Stimulated activated CD4-positive, alpha-beta T cell treated with anti-CD3 and anti-CD28 coated beads, Interleukin-12 subunit alpha, Interleukin-12 subunit beta, amount 100 ng/mL, for 48 hours (primary cell): ENCODE results near the gene NEDD8.

Experiments used
- DNase-seq, 3 donors: peaks; one replicate each; pipeline ENCODE4 v3.0.0-alpha.2; 2020; ENCODE audit warnings: low read depth in 2 of 3, low spot score in 1 of 3

Gene NEDD8

DNA sequence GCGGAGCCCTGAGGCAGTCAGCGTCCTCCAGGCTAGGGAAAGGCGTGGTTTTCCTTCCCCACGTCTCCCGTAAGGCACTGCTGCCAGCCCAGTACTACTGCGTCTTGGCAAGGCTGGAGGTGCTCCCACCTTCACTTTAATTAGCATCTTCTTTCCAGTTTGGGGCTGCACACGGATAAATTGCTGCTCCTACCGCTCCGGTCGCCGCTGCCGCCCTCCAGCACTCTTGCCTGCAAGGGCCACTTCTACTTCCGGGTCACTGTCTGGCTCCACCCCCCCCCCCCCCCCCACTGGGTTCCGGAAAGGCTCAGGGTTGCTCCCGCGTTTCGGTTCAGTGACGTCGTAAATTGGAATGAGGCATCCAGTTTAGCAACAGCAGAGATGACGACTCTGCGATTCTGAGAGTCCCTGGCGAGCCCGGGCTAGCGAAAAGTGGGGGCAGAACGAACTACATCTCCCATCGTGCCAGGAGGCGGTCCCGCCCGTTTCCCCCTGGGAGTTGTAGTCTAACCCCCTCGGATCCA is at the start of gene NEDD8:
TSS of gene NEDD8 (minus strand) at position 247 of the 524 bp plus-strand sequence. CDS start at position 147, 100 bp downstream.
- DNase-seq = peak; percentile 86 to 90 (median 90)

DNA sequence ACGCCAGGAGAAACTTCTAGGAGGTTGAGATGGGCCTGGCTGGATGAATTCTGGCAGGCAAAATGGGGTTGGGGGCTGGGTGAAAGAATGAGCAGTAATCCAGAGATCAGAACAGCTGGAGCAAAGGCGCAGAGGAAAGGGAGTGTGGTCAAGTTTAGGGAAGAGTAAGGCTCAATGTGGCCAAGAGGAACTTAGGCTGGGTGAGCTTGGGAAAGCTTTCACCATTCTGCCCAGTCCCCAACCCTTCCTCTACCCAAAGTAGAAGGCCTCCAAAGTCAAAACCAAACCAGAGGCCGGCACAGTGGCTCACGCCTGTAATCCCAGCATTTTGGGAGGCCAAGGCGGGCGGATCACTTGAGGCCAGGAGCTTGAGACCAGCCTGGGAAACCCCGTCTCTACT is 49.5 kb upstream of the NEDD8 start:
- DNase-seq = no peak

DNA sequence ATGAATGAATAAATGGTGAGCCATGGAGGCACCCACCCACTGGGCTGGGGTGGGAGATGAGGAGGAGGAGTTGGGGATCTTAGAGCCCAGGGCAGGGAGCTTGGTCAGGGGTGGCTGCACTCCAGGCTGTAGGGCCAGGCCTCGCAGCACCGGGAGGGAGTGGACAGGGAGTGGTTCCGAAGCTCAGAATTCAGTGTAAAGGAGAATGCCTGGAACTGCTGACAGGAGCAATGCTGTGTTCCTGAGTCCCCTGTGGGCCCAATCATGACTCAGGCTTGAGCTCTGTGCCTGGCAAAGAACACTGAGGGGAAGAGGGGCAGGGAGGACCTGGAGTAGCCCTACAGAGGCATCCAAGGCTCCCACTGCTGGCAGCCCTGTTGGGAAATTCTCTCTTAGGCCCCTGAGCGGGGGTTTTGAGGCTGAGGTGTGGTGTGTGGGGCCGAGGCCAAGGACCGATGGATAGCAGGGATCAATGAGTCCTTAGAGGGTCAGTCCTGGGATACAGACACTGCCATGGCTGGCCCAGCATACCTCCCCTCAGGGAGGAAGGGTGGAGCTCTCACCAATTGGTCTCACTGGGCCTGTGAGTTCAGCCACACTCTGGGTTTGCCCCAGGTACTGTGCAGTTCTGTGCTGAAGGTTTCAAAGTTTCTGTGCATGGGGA is 48.8 kb upstream of the NEDD8 start:
- DNase-seq = no peak

DNA sequence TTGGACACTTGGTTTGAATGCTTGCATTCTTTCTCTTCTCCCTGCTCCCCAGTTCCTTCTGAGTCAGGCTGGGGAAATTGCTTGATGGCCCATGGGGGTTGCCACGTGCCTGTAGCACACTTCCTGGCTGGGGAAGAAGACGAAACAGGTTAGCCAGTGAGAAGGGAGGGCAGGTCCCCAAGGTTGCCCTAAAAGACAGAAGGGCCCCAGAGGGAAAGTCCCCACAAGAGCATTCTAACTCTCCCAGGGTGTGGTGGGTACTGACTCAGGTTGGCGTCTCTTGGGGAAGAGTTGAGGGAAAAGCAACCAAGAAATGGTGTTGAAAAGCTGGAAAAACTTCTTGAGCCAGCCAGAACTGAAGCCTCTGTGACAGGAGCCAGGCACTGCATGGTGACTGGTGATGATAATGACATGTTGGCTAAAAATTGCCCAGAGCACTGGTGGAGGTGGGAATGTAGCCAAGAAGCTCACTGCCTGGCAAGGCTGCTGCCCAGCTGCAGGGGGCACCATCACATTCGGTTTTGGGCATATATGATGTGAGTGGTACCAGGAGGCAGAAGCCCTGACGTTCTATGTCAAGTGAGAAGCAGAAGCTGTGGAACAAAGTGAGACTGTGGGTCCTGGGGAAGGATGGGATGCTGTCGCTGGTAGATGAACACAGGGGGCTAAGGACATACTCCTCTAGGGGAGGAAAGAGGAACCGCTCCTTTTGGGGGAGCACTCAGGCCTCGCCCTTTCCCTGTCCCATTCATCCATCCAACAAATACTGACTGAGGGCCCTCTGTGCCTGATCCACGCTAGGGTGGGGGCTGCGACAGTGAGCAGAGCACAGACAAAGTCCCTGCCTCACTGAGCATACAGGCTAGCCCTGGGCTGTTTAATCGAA is 47.4 kb upstream of the NEDD8 start:
- peak; percentile 26 to 46 (median 37) for DNase-seq

DNA sequence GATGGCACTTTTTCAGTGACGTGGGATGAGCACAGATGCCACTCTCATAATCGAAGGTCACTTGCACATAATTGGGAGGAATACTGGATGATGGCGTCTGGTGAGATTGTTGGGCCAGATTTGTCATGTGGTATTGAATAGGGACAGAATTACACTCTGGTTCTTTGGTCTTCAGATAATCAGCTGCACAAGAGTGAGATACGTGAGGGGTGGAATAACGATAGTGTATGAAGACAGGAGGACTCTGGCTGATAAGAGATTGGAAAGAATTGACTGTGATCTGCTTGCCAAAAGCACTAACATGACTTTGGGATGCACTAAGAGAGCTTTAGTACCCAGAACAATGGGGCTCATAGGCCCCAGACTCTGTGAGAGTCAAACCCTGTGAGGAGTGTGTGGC is 46.3 kb upstream of the NEDD8 start:
- no peak for DNase-seq

DNA sequence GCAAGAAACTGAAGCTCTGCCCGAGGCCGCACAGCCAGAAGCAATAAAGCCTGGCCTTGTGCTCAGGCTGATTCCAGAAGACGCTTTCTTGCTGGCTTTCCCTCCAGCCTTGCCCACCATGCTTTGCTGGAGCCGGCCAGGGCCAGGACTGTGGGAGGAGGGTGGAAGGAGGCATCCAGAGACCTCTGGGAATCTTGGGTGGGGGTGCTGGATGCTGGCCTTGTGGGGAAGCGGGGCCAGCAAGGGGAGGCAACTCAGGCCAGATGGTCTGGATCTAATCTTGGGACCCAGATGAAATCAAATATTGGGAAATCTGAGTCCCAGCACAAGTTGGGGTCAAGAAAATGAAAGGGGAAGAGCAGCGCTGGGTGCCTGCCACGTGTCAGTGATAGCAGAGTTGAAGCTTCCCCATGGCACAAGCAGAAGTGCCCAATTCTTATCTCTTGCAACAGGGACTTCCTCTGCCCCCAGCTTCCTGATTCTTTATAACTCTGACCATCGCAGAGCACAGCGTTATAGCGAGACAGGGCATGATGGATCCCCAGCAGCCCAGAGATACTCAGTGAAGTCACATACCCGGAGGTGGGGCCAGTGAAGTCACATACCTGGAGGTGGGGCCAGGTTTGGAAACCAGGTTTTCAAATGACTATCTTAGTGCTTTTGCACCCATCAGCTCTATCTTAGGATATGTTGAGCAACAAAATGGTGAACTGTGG is 45.6 kb upstream of the NEDD8 start:
- DNase-seq = no peak

DNA sequence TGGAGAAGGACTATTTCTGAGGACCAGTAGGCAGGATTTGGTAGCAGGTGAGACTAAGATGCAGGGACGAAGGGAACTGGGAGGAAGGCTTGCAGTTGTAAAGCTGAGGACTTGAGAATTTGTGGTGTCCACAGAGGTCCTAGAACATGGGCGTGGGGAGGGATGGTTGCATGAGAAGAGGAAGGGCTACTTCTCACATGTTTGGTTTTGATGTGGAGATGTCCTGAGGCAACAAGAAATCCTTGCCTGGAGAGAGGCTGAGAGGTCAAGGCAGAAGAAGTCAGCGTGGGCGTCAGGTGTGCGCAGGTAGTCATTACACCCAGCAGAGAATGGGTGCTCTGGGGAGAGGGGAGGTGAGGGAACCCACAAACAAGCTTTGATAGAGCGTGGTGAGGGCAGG is 44.9 kb upstream of the NEDD8 start:
- DNase-seq = no peak

DNA sequence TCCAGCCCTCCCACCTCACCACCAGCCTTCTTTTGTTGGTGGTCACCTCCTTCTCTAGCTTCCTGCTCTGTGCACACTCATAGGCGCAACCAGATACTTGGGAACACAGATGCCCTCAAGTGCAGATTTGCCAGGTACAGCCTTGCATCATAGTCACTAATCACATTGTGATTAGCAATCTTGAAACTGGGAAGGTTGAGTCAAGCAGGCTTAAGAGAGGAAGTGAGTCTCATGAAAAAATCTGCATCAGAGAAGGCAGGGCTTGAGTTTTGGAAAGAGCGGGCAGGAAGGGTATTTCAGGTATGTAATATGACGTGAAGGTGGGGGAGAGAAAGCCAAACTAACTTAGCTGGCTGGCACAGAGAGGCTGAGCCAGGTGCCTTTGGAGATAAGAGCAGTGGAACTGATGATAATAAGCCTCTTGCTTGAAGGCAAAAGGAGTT is 42.0 kb upstream of the NEDD8 start:
- peak; percentile 33 to 58 (median 37) for DNase-seq

DNA sequence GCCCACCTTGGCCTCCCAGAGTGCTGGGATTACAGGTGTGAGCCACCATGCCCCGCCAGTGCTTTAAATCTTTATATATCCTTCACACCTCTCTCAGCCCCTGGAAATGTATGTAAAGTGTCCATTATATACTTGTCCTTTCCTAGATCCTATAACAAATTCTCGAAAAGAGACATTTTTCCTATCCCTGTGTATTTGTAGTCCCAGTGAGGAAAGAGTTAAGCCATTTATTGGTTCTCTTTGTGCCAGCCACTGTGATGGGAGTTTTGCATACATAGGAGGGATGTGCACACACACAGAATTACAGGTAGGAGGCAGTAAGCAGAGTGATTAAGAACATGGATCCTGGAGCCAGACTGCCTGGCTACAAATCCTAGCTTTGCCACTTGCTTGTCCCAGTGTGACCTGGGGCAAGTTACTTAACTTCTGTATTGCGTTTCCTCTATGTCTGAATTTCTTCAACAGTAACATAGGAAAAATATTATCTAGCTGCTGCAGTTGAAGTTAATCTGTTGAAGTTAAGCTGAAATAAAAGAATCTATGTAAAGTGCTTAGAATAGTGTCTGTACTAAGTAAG is 41.3 kb upstream of the NEDD8 start:
- no peak for DNase-seq

DNA sequence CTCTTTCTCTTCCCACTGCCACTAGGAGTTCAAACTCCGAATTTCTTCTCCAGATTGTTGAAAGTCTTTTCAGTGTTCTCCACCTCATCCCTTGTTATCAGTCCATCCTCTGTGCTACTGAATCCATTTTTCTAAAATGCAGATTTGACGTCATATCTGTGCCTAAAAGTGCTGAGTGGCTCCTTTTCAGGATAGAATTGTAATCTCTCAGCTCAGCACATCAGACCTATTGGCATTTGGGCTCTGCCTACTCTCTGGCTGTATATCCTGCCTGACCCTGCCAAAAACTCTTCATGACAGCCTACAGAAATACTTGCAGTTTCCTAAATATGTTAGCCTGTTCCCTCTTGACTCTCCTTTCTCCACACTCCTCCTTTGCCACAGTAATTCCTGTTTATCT is 40.3 kb upstream of the NEDD8 start:
- no peak for DNase-seq

DNA sequence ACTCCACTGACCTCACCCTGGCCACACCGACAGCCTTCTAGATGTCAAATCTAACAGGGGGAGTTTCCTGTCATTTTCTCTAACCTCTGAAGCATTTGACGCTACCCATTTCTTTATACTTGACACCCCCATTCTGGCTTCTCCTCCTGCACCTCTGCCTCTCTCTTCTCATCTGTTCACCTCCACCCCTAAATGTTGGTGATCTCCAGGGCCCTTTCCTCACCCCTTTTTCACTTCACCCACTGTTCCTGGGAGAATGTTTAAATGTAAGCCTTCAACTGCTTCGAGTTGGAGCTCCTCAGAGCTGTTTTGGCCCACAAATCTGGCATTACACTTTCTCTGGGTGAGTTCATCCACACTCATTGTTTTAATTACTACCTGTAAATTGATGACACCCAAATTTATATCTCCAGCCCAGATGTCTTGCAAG is 39.7 kb upstream of the NEDD8 start:
- DNase-seq = peak in 1 of 3 donors; percentile 27

DNA sequence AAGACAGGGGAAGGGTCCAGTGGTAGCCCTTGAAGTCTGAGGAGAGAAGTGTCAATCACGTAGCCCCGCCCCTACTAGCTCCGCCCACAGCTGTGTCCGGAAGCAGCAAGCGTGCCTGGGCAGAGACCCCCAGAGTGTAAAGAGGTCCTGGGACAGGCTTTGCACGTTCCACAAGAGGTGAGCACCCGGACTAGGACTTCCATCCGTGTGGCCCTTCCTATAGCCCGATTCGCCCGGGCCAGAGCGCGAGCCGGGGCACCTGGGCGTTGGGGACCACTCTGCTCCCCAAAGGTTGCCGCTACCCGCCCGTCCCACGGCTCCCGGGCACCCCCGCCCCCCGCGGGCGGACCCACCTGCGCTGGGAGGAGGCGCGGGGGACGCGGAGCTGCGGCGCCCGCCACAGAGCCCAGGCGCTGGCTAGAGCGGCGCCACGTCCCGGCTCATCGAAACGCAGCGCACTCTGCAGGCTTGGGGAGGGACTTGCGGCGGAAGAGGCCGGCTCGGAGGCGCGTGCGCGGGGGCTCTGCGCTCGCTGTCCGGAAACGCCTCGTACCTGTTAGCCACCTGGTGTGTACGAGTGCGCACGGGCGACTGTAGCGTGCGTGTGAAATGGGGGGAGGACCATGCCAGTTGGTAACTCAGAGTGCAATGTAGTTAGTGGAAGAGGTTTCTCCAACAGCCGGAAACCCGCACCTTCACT is 39.1 kb upstream of the NEDD8 start, which contains the start of gene RABGGTA:
TSS of gene RABGGTA (minus strand) at position 464 of the 700 bp plus-strand sequence. CDS start 482 bp downstream, outside the sequence.
- peak; percentile 75 to 81 (median 79) for DNase-seq

DNA sequence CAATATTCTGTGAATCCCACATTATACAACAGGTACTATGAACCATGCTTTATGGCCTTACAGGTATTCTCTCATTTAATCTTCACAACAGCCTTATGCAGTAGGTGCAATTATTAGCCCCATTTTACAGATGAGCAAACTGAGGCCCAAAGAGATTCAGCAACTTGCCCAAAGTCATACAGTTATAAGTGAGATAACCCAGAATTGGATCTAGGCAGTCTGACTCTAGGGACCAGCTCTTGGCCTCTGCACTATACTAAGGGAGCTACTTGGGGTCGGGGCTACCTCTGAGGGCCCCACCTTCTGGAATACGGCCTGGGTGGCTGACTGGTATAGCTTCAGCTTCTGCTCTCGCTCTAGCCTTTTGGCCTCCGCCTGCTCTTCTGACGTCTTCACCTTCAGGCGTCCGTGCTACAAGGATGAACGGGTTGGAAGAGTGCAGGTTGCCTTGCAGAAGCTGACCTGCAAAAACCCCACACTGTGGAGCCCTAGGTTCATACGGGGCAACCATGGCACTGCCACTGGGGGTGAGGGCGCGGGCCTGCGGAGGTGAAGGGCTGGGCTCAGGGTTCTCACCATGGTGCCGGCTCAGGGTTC is 38.5 kb upstream of the NEDD8 start:
- DNase-seq = no peak

DNA sequence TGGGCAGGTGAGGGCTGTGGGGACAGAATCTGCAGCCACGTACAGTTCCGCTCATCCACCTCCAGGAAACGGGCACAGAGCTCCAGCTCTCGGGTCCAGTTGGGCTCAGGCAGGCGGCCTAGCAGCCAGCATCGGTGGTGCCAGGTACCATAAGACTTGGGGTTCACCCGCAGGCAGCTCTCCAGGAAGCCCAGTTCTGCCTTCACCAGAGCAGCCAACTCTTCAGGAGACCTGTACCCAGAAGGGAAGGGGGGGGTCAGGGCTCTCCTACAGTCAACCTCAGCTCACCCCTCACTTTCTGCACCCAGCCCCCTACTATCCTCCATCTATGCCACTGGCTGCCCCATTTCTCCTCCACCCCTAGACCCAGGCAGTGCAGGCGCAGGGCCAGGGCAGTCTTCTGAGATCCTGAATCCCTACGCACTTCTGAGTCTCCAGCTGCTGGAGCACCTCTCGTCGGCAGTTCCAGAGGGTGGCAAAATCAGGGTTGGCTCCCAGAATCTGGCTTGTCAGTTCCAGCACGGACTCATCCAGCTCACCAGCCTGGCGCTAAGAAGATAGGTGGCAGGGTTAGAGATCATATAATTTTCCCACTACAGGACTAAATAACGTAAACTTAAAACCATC is 37.9 kb upstream of the NEDD8 start:
- DNase-seq = no peak

DNA sequence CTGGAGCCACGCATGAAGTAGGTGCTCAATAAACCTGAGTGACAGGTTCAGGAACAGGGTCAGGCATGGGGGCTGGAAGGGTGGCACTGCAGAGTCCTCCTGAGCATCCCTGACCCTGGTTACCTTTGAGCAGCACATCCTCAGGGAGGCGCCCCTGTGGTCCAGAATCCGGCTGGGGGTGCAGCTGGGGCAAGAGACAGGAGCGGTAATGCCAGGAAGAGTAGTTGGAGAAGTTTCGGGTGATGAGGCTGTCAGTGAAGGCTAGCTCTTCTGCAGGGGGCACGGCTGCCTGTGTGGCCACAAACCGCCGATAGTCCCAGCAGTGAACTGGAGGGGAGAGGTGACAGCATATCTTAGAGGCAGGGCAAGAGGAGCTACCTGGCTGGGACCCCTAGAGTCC is 37.2 kb upstream of the NEDD8 start:
- DNase-seq = no peak

DNA sequence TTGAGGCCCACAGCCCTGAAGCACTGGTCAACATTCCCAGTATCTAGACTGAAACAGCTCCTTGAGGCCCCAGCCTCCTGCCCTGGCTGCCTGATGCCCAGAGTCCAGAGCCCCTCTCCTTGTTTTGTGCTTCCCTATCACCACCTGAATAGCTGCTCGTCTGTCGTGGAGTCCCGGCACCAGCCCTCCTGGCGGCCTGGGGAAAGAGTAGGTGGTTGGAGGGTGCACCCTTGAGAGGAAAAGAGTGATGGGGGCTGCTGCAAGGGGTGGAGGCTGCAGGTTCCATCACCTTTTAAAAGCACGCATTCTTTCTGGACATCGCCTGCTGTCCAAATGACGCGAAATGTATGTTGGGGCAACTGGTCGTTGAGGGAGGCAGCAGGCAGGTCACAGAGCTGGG is 36.1 kb upstream of the NEDD8 start:
- no peak for DNase-seq

DNA sequence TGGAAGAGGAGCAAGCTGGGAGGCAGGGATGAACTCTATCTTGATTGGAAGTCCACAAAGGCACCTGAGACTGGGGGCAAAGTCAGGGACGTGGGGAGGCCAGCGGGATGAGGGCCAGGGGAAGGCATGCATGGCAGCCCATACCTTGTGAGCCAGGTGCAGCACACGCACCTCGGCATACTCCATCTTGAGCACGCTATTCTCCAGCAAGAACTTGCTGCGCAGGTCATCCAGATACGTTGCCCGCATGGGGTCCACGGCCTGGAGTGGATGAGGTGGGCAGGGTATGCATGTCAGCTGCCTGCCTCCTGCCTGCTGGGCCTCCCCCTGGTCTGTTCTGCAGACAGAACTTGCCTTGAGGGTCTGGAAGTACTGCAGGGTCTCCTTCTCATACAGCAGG is 35.3 kb upstream of the NEDD8 start:
- no peak for DNase-seq

DNA sequence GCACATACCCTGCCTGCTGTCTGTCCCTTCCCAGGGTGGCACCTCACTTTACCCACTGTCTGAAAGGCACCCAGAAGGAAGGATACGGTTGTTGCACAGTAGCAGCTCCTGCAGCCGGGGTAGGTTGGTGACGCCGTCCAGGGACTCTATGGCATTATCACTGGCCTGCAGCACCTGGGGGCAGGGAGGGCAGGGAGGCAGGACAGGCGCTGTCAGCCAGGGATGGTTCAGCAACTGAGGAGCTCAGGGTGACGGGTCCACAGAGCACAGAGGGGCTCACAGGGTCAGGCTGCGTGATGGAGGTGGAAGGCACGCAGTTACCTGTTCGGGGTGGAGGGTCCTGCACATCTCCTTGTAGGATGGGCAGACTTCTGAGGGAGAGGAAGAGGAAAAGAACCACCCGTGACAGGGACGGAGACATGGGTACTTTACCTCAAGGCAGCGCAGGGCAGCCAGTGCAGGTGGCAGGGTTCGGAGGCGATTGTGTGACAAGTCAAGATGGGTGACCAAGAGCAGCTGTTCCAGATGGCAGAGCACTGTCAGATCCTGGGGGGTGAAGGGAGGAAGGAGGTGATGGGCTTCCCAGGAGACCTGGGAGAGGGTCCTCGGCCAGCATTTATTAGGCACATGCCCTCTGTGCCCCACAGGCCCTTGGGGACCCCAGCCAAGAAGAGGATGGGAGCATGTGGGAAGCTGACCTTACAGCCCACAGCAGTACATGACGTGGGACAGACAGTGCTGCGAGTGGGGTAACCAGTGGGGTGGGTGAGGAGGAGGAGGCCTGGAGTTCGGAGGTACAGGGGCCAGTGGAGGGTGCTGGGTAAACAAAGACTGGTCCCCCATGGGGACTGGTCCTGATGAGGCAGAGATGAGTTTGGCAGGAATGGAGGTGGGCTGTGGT is 34.4 kb upstream of the NEDD8 start:
- no peak for DNase-seq
